ENCODE measurements around the gene ATP6V1B1. TPM values are rescaled to one million over a fixed set of nuclear protein-coding genes. Genes with fewer than 3 reads are reported as not detected.

The ATP6V1B1 gene
- total and polyA plus RNA-seq, 9 of the 15 experiments (the other 6 are each of a cell fraction or from before 2014, with no cell fraction given): not detected

DNA sequence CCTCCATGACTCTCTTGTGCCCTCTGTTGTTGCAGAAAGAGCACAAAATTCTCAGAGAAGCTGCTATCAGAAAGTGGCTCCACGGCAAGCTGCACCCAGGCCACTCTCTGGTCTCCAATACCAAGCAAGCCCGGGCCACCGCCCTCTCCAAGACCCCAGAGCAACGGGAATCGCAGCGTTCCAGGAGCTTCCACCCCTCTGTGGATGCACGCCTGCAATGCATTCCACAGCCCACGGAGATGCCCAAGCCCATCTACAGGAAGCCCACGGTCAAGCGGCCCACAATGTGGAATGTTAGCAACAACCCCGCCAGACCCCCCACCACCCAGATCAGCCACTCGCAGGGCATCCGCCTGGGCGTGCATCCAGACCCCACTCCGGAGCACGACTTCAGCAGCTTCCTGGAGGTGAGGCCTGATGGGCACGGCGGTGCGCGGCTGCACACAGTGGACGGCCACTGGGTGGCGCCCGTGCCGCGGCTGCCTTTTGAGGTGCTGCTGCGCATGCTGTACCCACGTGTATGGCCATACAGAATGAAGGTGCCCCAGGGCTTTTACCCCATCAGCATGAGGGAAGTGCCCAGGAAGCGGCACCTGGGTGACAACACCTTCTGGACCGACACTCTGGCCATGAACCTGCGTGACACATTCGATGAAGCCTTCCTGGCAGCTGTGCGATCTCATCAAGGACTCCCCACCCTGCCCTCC is 49.0 kb downstream of the ATP6V1B1 start (continued):
- TF ChIP-seq, protein P1, sequence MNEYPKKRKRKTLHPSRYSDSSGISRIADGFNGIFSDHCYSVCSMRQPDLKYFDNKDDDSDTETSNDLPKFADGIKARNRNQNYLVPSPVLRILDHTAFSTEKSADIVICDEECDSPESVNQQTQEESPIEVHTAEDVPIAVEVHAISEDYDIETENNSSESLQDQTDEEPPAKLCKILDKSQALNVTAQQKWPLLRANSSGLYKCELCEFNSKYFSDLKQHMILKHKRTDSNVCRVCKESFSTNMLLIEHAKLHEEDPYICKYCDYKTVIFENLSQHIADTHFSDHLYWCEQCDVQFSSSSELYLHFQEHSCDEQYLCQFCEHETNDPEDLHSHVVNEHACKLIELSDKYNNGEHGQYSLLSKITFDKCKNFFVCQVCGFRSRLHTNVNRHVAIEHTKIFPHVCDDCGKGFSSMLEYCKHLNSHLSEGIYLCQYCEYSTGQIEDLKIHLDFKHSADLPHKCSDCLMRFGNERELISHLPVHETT (CRISPR knock-in tag; conservative IDR thresholded peaks at IDR 0.05 in 1 of 2, IDR thresholded peaks at IDR 0.05 in 1 of 2): no peak
- TF ChIP-seq SAP30 (IDR thresholded peaks at IDR 0.05; ENCODE audit: borderline replicate concordance, insufficient read depth, low read depth, low read length, poor library complexity, severe bottlenecking) (no peak), ZSCAN32 (CRISPR knock-in tag; IDR thresholded peaks at IDR 0.05) (no peak), PPARD (CRISPR knock-in tag; IDR thresholded peaks at IDR 0.05) (no peak), MAFF (IDR thresholded peaks at IDR 0.05; ENCODE audit: low read length) (no peak), DACH1 (IDR thresholded peaks at IDR 0.05; ENCODE audit: partially characterized antibody) (no peak), ZNF146 (CRISPR knock-in tag; IDR thresholded peaks at IDR 0.05; ENCODE audit: unreplicated experiment) (no peak), FIP1L1 (IDR thresholded peaks at IDR 0.05; ENCODE audit: low read depth, low read length, poor library complexity, severe bottlenecking) (no peak), SMARCA5 (IDR thresholded peaks at IDR 0.05) (no peak), ZNF316 (IDR thresholded peaks at IDR 0.05) (no peak), ARID2 (IDR thresholded peaks at IDR 0.05) (no peak), HDAC3 (IDR thresholded peaks at IDR 0.05; ENCODE audit: borderline replicate concordance, partially characterized antibody) (no peak), RBM22 (IDR thresholded peaks at IDR 0.05; ENCODE audit: low read depth, low read length, poor library complexity, severe bottlenecking) (peak; percentile 51), SNIP1 (IDR thresholded peaks at IDR 0.05; ENCODE audit: low read depth) (no peak), GABPB2 (CRISPR knock-in tag; conservative IDR thresholded peaks at IDR 0.05) (no peak), RBFOX2 (IDR thresholded peaks at IDR 0.05; ENCODE audit: low read depth, low read length) (0 out of 2 replicates have a peak, but pooled peaks have one; percentile 25), ZKSCAN8 (CRISPR knock-in tag; IDR thresholded peaks at IDR 0.05) (no peak), MED1 (CRISPR knock-in tag; IDR thresholded peaks at IDR 0.05; ENCODE audit: borderline replicate concordance) (no peak), KDM5B (IDR thresholded peaks at IDR 0.05; ENCODE audit: insufficient replicate concordance, low read depth, low read length) (no peak), ZNF12 (CRISPR knock-in tag; IDR thresholded peaks at IDR 0.05) (no peak), NFRKB (IDR thresholded peaks at IDR 0.05; ENCODE audit: low read depth) (no peak), HDAC2 (IDR thresholded peaks at IDR 0.05) (no peak), ZNF589 (CRISPR knock-in tag; IDR thresholded peaks at IDR 0.05; ENCODE audit: low read depth) (no peak)
- TF ChIP-seq, protein P2, sequence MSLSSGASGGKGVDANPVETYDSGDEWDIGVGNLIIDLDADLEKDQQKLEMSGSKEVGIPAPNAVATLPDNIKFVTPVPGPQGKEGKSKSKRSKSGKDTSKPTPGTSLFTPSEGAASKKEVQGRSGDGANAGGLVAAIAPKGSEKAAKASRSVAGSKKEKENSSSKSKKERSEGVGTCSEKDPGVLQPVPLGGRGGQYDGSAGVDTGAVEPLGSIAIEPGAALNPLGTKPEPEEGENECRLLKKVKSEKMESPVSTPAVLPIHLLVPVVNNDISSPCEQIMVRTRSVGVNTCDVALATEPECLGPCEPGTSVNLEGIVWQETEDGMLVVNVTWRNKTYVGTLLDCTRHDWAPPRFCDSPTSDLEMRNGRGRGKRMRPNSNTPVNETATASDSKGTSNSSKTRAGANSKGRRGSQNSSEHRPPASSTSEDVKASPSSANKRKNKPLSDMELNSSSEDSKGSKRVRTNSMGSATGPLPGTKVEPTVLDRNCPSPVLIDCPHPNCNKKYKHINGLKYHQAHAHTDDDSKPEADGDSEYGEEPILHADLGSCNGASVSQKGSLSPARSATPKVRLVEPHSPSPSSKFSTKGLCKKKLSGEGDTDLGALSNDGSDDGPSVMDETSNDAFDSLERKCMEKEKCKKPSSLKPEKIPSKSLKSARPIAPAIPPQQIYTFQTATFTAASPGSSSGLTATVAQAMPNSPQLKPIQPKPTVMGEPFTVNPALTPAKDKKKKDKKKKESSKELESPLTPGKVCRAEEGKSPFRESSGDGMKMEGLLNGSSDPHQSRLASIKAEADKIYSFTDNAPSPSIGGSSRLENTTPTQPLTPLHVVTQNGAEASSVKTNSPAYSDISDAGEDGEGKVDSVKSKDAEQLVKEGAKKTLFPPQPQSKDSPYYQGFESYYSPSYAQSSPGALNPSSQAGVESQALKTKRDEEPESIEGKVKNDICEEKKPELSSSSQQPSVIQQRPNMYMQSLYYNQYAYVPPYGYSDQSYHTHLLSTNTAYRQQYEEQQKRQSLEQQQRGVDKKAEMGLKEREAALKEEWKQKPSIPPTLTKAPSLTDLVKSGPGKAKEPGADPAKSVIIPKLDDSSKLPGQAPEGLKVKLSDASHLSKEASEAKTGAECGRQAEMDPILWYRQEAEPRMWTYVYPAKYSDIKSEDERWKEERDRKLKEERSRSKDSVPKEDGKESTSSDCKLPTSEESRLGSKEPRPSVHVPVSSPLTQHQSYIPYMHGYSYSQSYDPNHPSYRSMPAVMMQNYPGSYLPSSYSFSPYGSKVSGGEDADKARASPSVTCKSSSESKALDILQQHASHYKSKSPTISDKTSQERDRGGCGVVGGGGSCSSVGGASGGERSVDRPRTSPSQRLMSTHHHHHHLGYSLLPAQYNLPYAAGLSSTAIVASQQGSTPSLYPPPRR (CRISPR knock-in tag; IDR thresholded peaks at IDR 0.05; ENCODE audit: borderline replicate concordance): no peak
